Activated T-cell treated with anti-CD3 and anti-CD28 coated beads, Interleukin-2, amount 50 U/mL, for 48 hours (primary cell): ENCODE data around the gene PHF23.

Source experiments
- DNase-seq, 2 experiments: peaks; one replicate each; pipeline ENCODE4 v3.0.0-alpha.2; 2020

The PHF23 gene

GRCh38 chr17:7196651-7197401 is 42.4 kb downstream of the PHF23 start:
- DNase-seq = no peak

DNA sequence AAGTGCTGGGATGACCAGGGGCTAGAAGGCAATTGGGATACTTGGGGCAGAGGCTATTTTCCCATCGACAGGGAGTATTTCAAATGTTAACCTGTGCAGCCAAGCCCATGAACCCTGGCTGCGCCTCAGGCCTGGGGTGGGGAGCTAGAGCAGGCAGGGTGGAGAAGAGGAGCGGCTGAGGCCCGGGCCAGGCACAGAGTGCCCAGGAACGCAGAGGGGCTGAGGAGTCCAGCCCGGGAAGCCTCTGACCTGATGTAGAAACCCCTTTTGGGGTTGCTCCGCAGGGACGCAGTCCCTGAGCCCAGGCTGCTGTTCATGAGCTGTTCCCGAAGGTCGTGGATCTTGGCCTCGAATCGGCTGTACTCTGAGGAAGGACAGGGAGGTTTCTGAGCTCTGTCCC is 43.3 kb downstream of the PHF23 start:
- DNase-seq = no peak

GRCh38 chr17:7192271-7192937 is 46.9 kb downstream of the PHF23 start:
- DNase-seq = no peak

DNA sequence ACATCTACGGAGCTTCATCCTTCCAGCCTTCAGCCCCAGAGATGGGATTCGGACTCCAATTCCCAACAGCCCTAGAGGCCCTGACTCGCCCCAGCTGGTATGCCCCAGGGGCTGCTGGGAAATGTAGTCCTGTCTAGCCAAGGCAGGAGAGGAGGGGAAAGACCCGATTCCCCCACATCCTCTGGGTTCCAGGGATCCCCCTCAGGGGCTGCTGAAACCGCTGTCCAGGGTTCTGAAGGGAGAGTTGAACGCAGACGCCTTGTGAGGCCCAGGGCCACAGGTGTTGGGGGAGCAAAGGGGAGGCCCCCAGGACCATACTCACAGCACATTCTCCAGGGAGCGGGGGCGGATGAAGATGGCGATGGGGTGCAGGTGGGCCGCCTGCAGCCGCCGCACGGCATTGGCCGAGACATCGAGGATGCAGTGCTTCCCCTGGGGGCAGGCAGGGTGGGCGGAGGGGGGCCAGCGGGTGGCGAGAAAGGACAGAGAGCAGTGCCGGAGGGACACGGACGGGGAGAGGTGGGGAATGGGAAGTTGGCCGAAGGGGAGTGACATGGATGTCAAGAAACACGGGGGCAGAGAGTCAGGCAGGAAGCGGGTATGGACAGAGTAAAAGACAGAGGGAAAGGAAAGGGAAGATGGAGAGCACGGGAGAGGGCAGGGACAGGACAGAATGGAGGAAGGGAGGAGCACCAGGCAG is 47.5 kb downstream of the PHF23 start:
- peak; percentile 34 to 48 for DNase-seq

DNA sequence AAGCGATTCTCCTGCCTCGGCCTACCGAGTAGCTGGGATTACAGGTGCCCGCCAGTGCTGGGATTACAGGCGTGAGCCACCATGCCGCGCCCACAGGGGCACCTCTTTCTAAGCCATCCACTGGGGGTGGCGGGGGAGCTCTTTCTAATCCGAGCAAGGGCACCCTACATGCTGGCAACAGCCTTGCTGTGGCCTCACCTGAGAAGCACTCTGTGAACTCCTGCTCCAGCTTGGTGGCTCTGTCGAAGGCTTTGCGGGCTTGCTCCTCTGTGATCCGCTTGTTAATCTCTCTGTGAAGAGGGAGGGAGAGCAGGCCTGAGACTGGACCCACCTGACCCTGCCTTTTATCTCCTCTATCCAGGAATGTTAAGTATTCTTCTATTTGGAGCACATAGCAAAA is 48.2 kb downstream of the PHF23 start:
- no peak for DNase-seq

- no peak for DNase-seq
These were observed 48.9 kb downstream of the PHF23 start for GRCh38 chr17:7190276-7190917.

DNA sequence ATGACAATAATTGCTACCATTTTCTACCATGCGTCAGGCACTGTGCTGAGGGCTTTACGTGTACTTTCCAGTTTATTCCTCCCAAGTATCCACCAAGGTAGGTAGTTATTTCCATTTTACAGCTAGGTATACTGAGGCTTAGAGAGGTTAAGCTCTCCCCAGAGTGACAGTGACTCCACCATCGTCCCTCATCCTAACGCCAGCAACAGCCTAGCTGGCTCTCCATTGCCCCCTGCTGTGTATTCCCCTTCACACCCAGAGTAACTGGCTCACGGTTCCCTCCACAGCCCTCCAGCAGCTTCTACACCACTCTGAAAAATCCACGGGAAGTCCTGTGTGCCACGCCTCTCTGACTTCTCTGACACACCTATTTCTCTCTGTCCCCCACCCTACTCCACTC is 53.0 kb downstream of the PHF23 start:
- DNase-seq = peak in 1 of 2 experiments; percentile 40
